DOHH2 (cell line): ENCODE measurements around the gene RXRA.

Experiments
- H3F3A ChIP-seq: fragments of 200-600 bp; sonication (generic), shearing (Covaris generic); 2 replicates; pipeline ENCODE4 v1.6.0; 2016; ENCODE audit warnings: antibody characterized with exemption, mild to moderate bottlenecking; ENCODE audit not compliant: control insufficient read depth, insufficient read depth
- H3K27ac ChIP-seq: fragments of 200-600 bp; sonication (generic); 2 replicates; pipeline ENCODE4 v1.5.1; 2014; ENCODE audit warnings: low read depth, mild to moderate bottlenecking, low read length, moderate library complexity
- H3K27me3 ChIP-seq: fragments of 200-600 bp; sonication (generic); 2 replicates; pipeline ENCODE4 v1.6.1; 2014; ENCODE audit warnings: mild to moderate bottlenecking, low read length, mixed read lengths; ENCODE audit not compliant: control insufficient read depth
- H3K36me3 ChIP-seq: fragments of 200-600 bp; sonication (generic); 2 replicates; pipeline ENCODE4 v1.6.1; 2014; ENCODE audit warnings: mild to moderate bottlenecking, low read length, moderate library complexity, mixed read lengths; ENCODE audit not compliant: control insufficient read depth
- H3K4me1 ChIP-seq: fragments of 200-600 bp; sonication (generic); 2 replicates; pipeline ENCODE4 v1.6.1; 2014; ENCODE audit warnings: mild to moderate bottlenecking, low read length, mixed read lengths; ENCODE audit not compliant: control insufficient read depth
- H3K4me2 ChIP-seq: fragments of 200-600 bp; sonication (generic); 2 replicates; pipeline ENCODE4 v1.6.0; 2014; ENCODE audit warnings: mild to moderate bottlenecking, low read length, moderate library complexity
- H3K4me3 ChIP-seq: fragments of 200-600 bp; sonication (generic); 2 replicates; pipeline ENCODE4 v1.5.1; 2014; ENCODE audit warnings: mild to moderate bottlenecking, low read length, mixed read lengths
- H3K79me2 ChIP-seq: fragments of 200-600 bp; sonication (generic); 2 replicates; pipeline ENCODE4 v1.6.1; 2014; ENCODE audit warnings: mild to moderate bottlenecking, low read length, mixed read lengths; ENCODE audit not compliant: control insufficient read depth
- H3K9me2 ChIP-seq: fragments of 200-600 bp; sonication (generic); replicated peaks from 2 replicates; pipeline ENCODE4 v1.6.1; 2014; ENCODE audit warnings: mild to moderate bottlenecking, low read length, mixed read lengths; ENCODE audit not compliant: control insufficient read depth
- H3K9me3 ChIP-seq: fragments of 200-600 bp; sonication (generic); 2 replicates; pipeline ENCODE4 v1.6.1; 2014; ENCODE audit warnings: antibody characterized with exemption, low read length, mixed read lengths; ENCODE audit not compliant: control insufficient read depth, insufficient read depth
- H4K20me1 ChIP-seq: fragments of 200-600 bp; sonication (generic); 2 replicates; pipeline ENCODE4 v1.6.0; 2014; ENCODE audit warnings: low read depth, mild to moderate bottlenecking, antibody characterized with exemption, low read length, moderate library complexity; ENCODE audit not compliant: control insufficient read depth, insufficient read depth
- EZH2phosphoT487 ChIP-seq: fragments of 200-600 bp; sonication (generic); IDR thresholded peaks from 2 replicates; pipeline ENCODE4 v1.6.1; 2017; ENCODE audit warnings: borderline replicate concordance, mild to moderate bottlenecking, antibody characterized with exemption, low read length, moderate library complexity, mixed read lengths
- TF ChIP-seq, protein P1 (sequence below): fragments of 200-600 bp; sonication (generic); IDR thresholded peaks from one replicate; pipeline ENCODE4 v1.5.1; 2014; ENCODE audit warnings: antibody characterized with exemption, mild to moderate bottlenecking, low read depth, low read length; ENCODE audit not compliant: poor library complexity, severe bottlenecking

Gene RXRA

DNA sequence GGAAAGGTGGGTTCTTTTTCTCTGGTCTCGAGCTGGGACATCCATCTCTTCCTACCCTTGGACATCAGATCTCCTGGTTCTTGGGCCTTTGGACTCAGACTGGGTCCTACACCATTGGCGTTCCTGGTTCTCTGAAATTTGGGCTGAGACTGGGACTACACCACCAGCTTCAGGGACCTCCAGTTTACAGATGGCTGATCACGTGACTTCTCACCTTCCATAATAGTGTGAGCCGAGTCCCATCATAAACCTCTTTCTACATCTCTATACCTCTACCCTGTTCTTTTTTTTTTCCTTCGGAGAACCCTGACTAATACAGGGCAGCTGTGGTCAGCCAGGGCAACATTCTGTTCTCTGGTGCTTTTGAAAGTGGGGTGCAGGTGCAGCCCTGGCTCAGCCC, 27.2 kb upstream of the RXRA start:
- Histone ChIP-seq H3K9me2 (no peaks in the 10 kb centered on the region), H3K27ac (no peak overlapping the region), H3K79me2 (no peaks in the 10 kb centered on the region), H3K9me3 (no peaks in the 10 kb centered on the region), H3K4me1 (no peaks in the 10 kb centered on the region), H3K36me3 (no peaks in the 10 kb centered on the region), H4K20me1 (no peaks in the 10 kb centered on the region), H3K4me2 (no peak overlapping the region), H3K27me3 (no peaks in the 10 kb centered on the region), H3K4me3 (no peak overlapping the region), H3F3A (no peaks in the 10 kb centered on the region)
- TF ChIP-seq, protein P1, sequence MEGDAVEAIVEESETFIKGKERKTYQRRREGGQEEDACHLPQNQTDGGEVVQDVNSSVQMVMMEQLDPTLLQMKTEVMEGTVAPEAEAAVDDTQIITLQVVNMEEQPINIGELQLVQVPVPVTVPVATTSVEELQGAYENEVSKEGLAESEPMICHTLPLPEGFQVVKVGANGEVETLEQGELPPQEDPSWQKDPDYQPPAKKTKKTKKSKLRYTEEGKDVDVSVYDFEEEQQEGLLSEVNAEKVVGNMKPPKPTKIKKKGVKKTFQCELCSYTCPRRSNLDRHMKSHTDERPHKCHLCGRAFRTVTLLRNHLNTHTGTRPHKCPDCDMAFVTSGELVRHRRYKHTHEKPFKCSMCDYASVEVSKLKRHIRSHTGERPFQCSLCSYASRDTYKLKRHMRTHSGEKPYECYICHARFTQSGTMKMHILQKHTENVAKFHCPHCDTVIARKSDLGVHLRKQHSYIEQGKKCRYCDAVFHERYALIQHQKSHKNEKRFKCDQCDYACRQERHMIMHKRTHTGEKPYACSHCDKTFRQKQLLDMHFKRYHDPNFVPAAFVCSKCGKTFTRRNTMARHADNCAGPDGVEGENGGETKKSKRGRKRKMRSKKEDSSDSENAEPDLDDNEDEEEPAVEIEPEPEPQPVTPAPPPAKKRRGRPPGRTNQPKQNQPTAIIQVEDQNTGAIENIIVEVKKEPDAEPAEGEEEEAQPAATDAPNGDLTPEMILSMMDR = no peak
- no peak for TF ChIP-seq EZH2phosphoT487

DNA sequence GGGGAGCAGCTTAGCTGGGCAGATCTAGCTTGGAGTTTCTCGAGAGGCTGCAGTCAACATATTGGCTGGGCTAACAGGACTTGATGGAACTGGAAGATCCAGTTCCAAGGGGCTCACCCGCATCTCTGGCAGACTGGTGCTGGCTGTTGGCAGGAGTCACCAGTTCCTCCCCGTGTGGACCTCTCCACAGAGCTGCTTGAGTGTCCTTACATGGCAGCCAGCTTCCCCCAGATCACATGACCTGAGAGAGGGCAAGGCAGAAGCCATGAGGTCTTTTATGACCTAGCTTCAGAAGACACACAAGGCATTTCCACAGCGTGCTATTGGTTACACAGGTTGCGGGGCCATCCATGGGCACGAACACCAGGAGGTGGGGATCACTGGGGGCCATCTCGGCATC, 26.4 kb upstream of the RXRA start:
- Histone ChIP-seq H3K9me3 (no peaks in the 10 kb centered on the region), H3F3A (no peaks in the 10 kb centered on the region), H3K36me3 (no peaks in the 10 kb centered on the region), H4K20me1 (no peaks in the 10 kb centered on the region), H3K27me3 (no peaks in the 10 kb centered on the region), H3K27ac (no peak overlapping the region), H3K4me1 (no peaks in the 10 kb centered on the region), H3K79me2 (no peaks in the 10 kb centered on the region), H3K4me2 (no peak overlapping the region), H3K9me2 (no peaks in the 10 kb centered on the region), H3K4me3 (no peak overlapping the region)
- no peak for TF ChIP-seq EZH2phosphoT487
- TF ChIP-seq, protein P1 = no peak

DNA sequence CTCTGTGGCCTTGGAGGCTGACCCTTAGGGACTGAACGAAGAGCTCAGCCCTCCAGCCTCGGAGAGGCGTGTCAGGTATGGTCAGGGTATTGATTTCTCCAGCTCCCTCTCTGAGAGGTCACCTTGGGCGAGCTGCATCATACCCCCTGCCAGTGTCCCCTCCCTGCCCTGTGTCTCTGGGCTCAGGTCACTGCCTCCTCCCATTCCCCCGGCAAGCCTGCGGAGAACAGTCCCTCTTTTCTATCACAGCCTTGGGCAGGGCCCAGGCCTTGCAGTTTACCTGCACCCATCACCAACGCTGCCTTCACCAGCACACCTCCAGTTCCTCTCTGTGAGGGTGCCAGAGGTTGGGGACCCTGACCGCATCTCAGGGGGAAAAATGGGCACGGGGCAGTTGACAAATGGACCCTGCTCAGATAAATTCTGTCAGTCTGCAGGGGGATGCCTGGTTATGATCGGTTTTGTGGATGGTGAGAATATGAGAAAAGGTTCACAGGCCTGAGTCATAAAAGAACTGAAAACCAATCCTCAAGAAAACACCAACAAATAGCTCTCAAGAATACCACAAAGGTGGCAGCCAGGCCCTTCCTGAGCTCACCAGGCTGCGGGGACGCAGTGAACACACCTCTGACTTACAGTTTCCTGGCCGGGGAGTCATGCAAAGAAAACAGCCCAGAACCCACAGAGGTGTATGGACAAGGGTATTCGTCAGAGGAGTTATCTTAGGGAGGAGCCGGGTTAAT, 24.7 kb upstream of the RXRA start:
- no peaks in the 10 kb centered on the region for H3K9me3 ChIP-seq
- no peaks in the 10 kb centered on the region for H4K20me1 ChIP-seq
- TF ChIP-seq EZH2phosphoT487 = no peak
- TF ChIP-seq, protein P1 = no peak
- H3F3A ChIP-seq = no peaks in the 10 kb centered on the region
- H3K4me3 ChIP-seq = no peak overlapping the region
- no peaks in the 10 kb centered on the region for H3K4me1 ChIP-seq
- H3K79me2 ChIP-seq = no peaks in the 10 kb centered on the region
- H3K4me2 ChIP-seq = no peak overlapping the region
- no peaks in the 10 kb centered on the region for H3K36me3 ChIP-seq
- H3K27me3 ChIP-seq = no peaks in the 10 kb centered on the region
- H3K9me2 ChIP-seq = no peaks in the 10 kb centered on the region
- H3K27ac ChIP-seq = no peak overlapping the region
